ENCODE results near the gene ATF7IP2.
A peak's percentile ranks its signal among the peaks of the same experiment; 100 is the strongest.
"Not testable (repeated sequence)": the region's sequence is repeated elsewhere in the genome, so short reads cannot be mapped to it uniquely, and the experiment has no call there.

ATF7IP2 gene

DNA sequence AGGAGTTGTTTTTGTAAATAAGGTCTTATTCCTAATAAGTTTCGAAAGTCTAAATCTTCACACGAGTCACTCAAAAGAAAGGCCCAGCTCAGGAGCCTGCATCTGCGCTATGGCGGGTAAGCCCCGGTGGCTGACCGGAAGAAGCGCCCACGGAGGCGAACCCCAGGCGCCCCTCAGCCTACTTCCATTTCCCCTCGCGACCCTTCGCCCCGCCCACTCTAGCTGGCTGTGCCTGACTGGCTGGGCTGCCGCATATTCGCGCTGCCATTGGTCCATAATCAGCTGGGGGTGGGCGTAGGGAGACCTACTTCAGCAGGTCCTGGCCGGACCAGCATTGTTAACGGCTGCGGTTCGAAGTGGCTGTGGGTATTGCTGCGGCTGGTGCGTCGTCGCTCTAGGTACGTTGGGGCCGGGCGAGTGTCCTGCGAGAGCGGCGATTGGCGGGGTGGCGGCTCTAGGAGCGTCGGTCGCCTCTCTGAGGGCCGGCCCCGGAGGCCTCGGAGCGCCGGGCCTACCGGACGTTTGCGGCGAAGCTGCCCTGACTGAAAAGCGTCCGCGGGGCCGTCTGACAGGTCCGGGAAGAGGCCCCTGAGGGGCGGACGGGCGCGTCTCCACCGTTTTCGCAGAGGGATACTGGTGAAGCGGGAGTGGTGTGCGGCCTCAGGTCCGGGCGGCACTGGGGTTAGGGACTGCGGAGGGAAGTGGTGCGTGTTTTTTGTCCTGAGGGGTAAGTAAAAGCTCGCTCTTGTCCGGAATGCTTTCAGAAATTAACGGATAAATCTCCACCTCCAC, at the start of gene ATF7IP2:
Gene ATF7IP2, plus strand, starts transcription at position 337 of the 792 bp plus-strand sequence. CDS start 44,560 bp downstream, outside the sequence.
- peak; percentile 68 for DNase-seq

GRCh38 chr16:10338426-10338825, 47.4 kb upstream of the ATF7IP2 start:
- no peak for DNase-seq

- no peak for DNase-seq
Measured at GRCh38 chr16:10339777-10340732, 45.8 kb upstream of the ATF7IP2 start.

DNA sequence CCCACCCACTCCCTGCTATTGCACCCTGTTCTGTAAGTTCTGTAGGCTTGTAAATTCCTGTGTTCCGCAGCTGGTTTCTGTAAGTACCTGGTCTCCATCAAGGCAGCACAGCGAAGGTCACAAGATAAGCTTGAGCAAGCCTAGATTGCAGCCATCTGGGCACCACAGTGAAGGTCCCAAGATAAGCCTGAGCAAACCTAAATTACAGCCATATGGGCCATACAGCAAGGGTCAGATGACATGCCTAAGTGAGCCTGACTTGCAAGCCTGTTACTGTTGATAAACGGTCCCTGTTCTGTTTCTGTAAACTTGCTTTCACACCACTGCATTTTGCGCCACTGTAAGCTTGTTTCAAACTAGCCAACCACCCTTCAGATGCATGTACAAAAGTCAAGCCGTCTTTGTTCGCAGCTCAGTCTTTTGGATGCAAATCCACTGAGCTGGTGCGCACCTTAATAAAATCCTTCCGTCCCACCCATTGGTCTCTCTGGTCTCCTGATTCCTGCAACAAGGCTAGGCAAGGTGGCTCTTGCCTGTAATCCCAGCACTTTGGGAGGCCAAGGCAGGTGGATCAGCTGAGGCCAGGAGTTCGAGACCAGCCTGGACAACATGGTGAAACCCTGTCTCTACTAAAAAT, 42.6 kb upstream of the ATF7IP2 start:
- DNase-seq, result no peak

DNA sequence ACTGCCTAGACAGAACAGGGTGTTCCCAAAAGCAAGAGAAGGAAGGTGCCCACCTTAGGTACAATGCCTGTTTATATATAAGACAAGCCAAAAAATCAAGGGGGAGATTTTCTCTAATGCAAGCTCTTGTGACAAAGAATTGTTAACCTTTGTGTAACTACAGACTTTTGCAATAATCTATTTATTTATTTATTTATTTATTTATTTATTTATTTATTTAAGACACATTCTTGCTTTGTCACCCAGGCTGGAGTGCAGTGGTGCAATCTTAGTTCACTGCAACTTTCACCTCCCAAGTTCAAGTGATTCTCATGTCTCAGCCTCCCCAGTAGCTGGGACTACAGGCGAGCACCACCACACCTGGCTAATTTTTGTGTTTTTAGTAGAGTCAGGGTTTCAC, 41.2 kb upstream of the ATF7IP2 start:
- not testable (repeated sequence) for DNase-seq

- no peak for DNase-seq
Measured at GRCh38 chr16:10345629-10346028, 40.2 kb upstream of the ATF7IP2 start.

- no peak for DNase-seq
Measured at GRCh38 chr16:10349851-10350250, 36.0 kb upstream of the ATF7IP2 start.

DNA sequence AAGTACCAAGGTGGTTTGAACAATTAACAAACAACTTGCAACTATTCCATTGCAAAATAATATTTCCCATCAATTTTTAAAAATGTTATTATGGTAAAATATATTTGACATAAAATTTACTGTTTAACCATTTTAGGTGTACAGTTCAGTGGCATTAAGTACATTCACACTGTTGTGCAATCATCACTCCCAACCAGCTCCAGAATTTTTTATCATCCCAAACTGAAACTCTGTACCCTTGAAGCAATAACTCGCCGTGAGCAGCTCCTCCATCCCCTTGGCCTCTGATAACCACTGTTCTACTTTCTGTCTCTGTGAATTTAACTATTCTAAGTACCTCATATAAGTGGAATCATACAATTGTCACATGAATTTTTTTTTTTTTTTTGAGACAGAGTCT, 33.6 kb upstream of the ATF7IP2 start:
- no peak for DNase-seq

- DNase-seq, result no peak
Measured at GRCh38 chr16:10355589-10355988, 30.3 kb upstream of the ATF7IP2 start.

DNA sequence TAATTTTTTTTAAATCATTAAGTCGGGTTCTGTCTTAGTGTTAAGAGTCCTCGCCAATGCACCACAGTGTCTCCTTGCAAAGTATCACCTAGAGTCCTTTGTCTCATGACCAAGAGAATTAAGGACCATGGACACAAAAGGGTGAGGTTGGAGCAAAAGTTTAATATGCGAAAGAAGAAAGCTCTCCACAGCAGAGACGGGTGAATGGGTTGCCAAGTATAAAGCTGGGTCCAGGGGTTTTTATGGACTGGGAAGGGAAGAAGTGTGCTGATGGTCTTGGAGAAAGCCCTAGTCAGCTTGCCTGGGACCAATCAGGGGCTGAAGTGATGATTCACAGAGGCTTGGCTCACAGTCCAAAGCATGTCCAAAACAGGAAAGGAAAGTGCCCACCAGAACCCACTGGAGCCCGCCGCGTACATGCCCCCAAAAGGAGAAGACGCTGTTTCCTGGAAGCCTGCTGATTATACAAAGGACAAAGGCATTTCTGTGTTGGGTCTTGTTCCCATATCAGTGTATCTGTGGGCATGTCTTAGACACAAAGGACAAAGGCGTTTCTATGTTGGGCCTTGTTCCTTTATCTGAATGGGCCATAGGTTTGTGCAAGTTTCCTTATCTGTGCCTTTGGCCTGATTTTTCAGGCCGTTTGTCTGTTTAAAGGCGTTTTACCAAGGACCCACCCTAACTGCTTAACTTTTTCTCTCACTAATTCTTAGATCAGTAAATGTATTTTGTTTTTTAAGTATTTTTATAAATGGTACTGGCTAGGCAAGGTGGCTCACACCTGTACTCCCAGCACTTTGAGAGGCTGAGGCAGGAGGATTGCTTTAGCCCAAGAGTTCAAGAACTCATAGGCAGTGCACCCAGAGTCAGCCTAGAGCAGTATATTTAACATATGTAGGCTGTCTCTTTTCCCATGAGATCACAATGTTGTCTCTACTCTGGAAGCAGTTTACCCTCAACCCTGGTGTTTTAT, 28.7 kb upstream of the ATF7IP2 start:
- DNase-seq, result no peak

- not testable (repeated sequence) for DNase-seq
Measured at GRCh38 chr16:10361747-10362076, 24.1 kb upstream of the ATF7IP2 start.

GRCh38 chr16:10362077-10362863, 23.6 kb upstream of the ATF7IP2 start:
- DNase-seq, result no peak

GRCh38 chr16:10362864-10363197, 23.0 kb upstream of the ATF7IP2 start:
- not testable (repeated sequence) for DNase-seq

DNA sequence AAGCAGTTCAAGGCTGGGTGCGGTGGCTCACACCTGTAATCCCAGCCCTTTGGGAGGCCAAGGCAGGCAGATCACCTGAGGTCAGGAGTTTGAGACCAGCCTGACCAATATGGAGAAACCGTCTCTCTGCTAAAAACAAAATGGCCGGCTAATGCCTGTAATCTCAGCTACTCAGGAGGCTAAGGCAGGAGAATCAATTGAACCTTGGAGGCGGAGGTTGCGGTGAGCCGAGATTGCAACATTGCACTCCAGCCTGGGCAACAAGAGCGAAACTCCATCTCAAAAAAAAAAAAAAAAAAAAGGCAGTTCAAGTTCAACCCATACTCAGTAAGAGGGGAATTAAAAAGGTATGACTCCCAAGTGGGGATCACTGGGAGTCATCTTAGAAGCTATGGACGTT, 19.2 kb upstream of the ATF7IP2 start:
- not testable (repeated sequence) for DNase-seq

GRCh38 chr16:10367616-10368188, 18.2 kb upstream of the ATF7IP2 start:
- no peak for DNase-seq

- DNase-seq, result no peak
Measured at GRCh38 chr16:10368969-10369551, 16.8 kb upstream of the ATF7IP2 start.

DNA sequence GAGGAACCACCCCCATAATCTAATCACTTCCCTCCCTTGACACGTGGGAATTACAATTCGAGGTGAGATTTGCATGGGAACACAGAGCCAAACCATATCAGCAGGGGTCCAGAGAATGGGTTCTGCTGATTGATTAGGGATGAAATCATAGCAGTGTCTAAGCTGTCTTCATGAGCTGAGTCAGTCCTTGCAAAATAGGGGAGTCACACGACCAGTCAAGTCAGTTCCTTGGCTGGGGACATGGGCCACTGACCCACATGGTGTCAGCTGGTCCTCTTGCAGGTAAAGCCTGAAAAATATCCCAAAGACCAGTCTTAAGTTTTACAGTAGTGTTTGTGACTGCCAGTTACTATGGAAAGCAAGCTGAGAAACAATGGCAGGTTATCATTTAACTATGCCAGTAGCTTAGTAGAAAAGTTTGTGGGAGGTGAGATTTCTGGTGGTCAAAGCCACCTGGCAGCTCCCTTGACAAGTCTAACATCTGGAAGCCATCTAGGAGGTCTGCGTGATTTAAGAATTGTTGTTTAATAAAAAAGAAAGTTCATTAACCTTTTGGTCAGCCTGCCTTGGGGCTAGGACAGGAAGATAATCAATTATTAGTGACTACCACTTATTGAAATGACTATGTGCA, 15.7 kb upstream of the ATF7IP2 start:
- DNase-seq, result no peak

- no peak for DNase-seq
Measured at GRCh38 chr16:10371592-10371991, 14.3 kb upstream of the ATF7IP2 start.

GRCh38 chr16:10373556-10373955, 12.3 kb upstream of the ATF7IP2 start:
- DNase-seq, result no peak

DNA sequence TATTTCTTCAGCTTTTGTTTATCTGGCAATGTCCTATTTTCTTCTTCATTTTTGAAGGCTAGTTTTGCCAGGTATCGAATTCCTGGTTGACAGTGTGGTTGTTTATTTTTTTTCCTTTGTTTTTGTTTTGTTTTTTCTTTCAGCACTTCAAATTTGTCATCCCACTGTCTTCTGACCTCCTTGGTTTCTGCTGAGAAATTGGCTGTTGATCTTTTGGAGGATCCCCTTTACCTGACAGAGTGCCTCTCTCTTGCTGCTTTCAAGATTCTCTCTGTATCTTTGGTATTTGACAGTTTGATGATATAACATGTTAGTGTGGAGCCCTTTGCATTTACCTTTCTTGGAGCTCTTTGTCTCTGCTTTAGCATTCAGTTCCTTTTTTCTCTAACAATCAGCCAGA, 9.6 kb upstream of the ATF7IP2 start:
- no peak for DNase-seq
